LHCN-M2 (cell line): ENCODE measurements around the gene TCL1B. TPM values are rescaled to one million over a fixed set of nuclear protein-coding genes. Genes with fewer than 3 reads are reported as not detected.

Experiments
- DNase-seq: peaks from one replicate; pipeline ENCODE4 v3.0.0-alpha.2; 2012; ENCODE audit warnings: low read depth
- total RNA-seq: library from RNA; depleted of rRNA; stranded (reverse); fragments of >200 nt; gene quantifications from 2 replicates; pipeline ENCODE4 v1.2.3, GENCODE V29; 2014

Gene TCL1B
- total RNA-seq, 1 experiment from 2014 or later = not detected

DNA sequence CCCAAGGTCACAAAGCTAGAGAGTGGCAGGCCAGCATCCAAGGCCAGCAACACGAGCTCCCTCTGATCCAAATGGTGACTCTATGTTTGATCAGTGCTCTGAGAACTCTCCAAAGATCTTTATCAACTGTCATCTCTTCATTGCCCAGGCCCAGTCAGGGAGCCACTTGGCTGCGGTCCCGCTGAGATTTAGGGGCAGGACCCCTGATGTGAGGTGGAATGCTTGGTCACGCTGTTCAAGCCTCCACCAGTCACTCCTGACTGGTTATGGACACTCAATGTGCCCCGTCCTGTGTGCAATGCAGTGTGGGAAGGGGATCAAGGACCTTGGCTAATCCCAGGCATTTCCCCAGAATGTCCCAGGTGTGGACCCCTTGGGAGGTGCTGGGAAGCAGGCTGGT lies 19.8 kb upstream of the TCL1B start:
- DNase-seq = no peak

DNA sequence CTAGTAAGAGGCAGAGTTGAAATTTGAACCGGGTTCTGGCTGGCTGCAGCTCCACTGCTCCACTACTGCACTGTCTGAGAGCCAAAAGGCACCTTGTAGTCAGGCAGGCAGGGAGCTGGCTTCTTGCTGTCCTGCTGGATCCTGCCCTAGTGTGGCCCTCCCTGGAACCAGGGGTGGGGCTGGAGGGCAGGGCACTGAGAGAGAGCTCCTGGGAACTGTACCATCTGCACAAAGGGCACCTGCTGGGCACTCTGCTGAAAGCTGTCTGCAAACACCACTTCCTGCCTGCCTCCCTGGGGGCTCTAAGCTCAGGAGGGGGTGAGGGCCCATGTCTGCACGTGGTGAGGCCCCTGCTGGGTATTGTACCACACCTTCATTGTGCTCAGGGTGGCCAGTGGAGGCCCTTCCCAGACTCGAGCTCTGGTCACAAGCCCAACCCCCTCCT lies 19.0 kb upstream of the TCL1B start:
- DNase-seq = no peak

DNA sequence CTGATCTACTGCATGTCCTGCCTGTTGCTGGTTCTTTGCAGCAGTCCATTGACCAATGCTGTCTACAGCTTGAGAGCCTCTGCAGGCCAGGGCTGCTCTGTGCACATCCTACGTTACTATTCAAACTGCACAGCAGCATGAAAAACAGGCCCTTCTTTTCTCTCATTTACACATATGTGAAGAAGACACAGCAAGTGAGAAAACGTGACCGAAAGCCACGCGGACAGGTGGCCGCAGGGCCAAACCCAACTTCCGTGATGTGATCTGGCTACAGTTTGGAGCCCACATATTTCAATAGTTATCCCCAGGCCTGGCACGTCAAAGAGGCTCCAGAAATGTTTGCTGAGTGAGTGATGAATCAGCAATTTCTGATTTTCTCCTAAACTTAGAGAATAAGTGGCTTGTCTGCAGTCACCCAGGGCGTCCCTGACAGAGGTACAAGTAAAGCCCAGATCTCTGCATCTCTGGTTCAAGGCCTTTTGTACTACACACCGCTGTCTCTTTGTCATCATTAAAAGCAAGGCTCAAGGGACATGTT lies 17.9 kb upstream of the TCL1B start:
- DNase-seq = no peak

DNA sequence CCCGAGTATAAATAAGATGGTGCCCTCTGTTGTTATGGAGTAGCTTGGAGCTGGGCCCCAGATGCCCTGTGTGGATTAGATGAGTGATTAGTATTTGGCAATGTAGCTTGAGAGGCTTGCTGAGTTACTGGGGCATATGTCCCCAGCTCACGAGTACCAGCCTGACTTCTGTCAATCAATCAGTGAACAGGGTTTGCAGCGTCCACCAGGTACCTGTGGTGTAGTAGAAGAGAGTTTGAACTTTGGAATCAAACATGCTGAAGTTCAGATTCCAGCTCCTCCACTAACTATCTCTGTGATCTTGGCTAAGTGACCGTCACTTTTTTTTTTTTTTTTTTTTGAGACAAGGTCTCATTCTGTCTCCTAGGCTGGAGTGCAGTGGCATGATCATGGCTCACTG lies 11.6 kb upstream of the TCL1B start:
- DNase-seq = no peak

DNA sequence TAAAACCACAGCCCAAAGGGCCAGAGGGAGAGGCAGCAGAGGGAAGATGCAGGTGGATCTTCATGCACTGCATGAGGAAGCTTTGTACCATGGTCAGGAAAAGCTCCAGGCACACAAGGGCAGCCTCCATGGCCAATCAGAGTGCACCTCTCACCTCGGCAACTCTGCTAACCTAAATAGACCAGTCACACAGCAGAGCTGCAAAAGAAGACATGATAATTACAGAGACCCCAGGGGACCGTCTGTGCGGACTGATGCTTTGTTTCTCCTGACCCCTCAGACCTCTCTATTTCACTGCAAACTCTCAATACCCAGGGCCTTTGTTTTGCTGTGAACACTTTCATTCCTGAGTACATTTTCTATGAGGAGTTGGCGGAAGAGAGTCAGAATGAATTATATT lies 10.7 kb upstream of the TCL1B start:
- DNase-seq = no peak

DNA sequence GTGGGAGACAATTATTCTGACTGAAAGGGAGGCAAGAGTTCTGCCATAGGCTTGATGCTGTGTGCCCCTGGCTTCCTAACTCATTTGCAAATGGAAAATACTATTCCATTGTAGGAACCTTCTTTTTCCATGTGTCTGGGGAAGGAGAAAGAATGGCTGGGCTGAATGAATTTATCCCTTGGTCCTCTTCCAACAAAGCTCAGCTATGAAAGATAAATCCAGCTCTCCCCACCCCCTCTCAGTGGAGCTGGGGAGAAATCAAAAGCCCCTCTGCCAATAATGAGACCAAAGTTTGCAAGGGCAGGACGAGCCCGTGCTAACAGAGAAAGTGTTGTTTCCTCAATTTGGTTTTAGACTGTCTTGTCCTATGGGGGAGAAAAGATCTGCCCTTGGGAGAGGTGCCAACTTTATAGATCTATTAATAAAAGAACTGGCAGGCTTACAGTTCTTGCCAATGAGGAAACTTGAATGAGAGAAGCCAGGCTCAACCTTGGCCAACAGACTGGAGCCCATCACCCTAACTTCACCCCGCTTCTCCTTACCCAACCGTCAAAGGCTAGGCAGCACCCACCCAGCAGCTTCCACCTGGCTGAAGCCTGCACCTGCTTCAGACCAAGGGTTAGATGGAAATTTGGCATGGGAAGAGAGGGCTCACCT lies 8.9 kb upstream of the TCL1B start:
- DNase-seq = no peak

DNA sequence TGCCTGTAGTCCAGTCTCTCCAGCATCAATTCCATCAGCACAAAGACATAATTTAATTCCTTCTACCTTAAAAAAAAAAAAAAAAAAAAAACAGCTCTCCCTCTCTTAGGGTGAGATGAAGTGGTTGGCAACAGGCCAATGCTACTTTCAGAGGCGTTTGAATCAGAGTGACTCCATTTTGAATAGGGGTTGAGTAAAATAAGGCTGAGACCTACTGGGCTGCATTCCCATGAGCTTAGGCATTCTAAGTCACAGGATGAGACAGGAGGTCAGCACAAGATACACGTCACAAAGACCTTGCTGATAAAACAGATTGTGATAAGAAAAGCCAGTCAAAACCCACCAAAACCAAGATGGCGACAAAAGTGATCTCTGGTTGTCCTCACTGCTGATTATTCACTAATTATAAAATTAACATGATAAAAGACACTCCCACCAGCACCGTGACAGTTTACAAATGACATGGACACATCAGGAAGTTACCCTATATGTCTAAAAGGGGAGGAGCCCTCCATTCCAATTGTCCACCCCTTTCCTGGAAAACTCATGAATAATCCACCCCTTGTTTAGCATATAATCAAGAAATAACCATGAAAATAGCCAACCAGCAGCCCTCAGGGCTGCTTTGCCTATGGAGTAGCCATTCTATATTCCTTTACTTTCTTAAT lies 6.9 kb upstream of the TCL1B start:
- DNase-seq = no peak

DNA sequence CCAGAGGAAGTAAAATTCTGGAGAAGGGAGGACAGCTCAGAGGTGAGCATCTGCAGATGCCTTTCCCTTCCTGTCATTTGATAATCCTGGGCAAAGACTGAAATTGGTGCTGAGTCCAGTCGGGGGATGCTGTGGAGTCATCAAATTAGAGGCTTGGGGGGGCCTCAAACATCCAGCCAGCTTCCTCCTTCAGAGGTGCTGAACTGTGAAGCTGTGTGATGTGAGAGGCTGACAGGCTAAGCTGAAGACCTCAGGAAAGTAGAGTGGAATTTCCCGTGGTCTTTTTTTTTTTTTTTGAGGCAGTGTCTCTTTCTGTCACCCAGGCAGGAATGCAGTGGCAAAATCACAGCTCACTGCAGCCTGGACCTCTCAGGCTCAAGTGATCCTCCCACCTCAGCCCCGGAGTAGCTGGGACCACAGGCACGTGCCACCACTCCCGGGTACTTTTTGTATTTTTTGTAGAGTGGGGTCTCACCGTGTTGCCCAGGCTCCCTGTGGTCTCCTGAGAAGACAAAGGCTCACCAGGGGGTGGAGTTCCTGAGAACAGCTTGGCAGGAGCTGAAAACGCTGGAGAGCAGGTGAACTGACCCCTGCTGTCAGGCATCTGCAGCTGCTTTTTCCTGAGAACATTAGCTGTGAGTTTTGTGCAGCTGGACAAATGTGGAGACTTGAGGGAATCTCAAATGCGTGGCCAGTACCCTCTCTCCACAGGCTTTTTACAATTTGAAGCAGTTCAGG lies 6.1 kb upstream of the TCL1B start:
- DNase-seq = no peak

DNA sequence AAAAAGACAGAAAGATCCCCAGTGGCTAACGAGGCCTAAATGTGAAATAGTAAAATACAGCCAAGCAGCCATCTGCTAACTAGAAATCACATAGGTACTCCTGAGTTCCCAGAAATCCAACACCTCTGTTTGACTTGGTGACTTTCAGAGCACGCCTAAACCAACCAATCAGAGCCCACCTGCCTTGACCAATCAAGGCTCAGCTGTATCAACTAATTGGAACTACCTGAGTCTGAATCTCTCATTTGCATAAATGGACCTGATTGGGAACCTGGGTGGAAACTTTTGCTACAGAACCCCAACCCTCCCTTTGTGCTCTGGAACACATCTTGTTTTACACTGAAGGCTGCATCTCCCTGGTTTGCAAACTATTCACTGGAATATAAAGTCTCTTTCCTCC lies 5.1 kb upstream of the TCL1B start:
- DNase-seq = no peak

DNA sequence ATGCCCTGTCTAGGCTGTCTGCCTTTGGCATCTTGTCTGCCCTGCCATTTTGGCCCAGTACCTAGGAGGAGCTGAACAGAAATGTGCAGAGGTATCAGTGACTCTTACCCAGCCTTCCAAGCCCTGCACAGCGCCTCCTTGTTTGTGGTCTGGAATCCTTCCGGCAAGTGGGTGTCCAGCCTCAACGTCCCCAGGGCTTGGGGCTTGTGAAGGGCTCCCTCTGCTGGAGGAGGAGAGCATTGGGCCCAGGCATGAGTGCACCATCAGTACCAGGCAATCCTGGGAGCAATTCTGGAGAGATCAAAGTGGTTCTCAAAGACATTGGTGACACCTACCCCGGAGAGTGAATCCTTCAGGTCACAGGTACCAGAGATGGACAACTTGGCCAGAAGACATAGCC lies 2.4 kb upstream of the TCL1B start:
- DNase-seq = no peak

DNA sequence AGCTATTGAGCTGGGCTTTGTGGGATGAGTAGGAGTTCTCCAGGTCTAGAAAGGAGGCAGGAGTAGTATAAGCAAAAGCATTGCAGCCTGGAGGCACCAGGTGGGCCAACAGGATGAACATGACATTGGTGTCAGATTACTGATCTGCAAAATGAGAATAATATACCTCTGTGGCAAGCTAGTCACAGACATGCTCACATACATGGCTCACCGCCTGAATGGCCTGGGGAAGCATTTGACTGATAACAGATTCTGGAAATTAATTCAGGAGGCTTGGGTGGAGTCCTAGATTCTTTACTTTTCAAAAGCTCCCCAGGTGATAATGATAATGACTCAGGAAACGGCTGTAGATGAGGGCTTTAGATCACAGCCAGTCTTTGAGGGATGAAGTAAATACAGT lies 709 bp downstream of the TCL1B start:
- no peak for DNase-seq

DNA sequence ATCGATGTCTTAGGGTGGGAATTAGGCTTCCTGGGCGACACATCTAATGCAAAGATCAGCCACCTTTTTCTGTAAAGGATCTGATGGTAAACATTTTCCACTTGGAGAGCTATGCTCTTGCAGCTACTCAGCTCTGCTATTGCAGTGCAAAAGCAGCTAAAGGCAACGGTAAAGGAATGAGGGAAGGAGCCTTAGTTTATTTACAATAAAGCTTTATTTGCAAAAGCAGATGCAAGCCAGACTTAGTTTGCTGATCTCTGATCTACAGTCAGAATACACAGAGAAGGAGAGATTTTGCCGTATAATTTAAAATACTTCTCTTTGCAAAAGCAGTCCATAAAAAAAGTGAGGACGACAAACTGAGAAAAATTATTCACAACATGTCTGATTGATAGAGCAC lies 3.2 kb downstream of the TCL1B start:
- no peak for DNase-seq

DNA sequence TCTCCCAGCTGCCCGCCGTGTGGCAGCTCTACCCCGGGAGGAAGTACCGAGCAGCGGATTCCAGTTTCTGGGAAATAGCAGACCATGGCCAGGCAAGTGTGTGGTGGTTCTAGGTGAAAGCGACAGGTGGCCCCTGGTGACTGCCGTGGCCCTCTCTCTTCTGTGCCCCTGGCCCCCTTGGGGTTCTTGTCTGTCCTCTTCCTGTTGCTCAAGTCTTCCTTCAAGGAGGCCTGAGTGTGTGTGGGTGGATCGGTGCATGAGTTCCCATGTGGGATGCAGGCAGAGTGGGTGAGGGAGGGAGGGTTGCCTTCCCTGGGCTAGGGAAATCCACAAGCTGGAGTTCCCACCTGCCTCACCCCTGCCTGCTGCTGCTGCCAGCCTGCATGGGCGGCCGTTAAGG lies 4.6 kb downstream of the TCL1B start:
- DNase-seq = no peak

DNA sequence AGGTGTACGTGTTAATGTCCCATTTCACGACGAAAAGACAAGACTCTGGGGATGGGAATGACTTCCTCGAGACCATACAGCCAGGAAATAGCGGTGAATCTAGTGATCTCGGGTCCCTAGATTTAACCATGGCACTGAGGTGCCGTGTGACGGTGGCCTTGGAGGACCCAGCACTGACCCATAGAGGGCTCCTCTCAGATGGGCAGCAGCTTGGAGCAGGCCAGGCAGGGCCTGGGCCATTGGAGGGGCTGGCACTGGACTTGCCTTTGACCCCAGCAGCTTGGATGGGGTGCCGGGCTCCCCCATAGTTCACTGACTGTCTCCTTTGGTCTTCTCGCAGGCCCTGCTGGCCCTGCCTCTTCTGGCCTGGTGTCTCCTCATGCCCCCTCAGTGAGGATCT lies 5.4 kb downstream of the TCL1B start:
- no peak for DNase-seq

DNA sequence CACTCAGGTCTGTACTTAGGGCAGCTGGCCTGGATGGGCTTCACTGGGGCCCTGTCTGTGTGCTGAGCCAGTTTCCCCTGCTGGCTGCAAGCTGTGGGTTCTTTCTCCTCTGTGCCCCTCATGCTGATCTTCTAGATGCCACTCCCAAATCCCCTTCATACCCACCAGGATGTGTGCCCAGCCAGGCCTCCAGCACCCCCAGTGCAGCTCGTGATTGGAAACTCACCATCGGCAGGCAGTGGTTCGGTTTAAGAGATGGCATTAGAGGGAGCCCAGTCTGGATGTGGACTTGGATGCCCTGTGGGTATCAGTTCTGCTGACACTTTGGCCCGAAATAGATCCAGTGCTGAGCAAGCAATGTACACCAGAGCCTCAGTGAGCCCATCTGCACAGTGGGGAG lies 5.9 kb downstream of the TCL1B start:
- no peak for DNase-seq

DNA sequence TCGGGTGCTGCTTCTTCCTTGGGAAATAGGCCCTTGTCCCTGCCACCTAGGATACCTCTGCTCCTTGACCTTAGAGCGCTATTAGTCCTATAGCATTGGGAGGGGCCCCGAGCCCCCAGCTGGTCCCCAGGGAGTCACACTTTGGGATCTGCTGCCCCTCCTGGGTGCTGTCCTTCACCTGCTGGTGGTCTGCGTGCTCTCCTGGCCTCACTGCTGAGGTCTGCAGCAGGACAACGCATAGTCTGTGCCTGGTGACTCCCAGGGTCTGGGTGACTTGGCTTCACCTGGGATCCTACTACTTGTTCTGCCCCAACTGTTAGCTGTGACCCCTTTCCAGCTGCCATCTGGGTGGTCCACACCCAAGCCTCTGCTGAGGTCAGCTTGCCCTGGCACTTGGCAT lies 8.8 kb downstream of the TCL1B start:
- no peak for DNase-seq

DNA sequence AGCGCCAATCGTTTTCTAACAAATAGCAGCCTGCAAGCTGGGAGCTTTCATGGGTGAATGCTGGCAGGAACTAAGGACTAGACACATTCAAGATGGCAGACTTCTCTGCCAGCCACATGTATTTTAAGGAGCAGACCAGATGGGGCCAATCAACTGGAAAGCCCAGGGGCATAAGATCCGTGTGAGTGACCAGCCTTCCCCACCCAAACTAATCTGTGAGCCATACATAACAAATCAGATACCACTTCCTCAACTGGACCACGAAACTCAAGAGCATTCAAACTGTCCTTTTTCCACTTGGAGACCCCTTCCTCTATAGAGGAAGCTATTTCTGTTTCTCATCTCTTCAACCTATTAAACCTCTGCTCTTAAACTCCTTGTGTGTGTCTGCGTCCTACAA lies 9.7 kb downstream of the TCL1B start:
- DNase-seq = no peak

DNA sequence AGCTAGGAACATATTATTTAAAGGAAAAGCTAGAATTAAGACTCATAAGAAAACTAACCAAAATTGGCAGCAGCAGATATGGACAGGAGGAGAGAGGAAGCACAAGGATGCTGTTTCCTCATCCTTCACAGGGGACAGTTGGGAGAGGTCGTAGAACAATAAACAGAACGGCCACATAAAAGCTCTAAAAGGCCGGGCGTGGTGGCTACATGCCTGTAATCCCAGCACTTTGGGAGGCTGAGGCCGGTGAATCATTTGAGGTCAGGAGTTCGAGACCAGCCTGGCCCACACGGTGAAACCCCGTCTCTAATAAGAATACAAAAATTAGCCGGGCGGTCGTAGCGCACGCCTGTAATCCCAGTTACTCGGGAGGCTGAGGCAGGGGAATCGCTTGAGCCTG lies 10.5 kb downstream of the TCL1B start:
- no peak for DNase-seq

DNA sequence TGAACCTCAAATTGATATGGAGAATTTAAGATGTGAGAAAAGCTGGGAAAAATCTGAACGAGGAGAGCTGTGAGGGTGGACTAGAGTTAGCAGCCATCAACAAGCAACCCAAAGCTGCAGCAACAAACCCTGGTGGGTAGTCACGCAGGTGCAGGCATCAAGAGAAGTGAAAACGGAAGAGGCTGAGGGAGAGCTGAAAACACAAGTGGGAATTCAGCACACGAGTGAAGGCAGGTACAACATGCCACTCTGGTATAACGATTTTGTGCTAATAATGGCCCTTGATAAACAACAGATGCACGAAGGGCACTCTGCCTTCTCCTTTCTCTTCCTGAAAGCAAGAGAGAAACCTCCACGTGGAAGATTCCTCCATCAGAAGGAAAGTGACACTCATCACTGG lies 11.5 kb downstream of the TCL1B start:
- DNase-seq = no peak

DNA sequence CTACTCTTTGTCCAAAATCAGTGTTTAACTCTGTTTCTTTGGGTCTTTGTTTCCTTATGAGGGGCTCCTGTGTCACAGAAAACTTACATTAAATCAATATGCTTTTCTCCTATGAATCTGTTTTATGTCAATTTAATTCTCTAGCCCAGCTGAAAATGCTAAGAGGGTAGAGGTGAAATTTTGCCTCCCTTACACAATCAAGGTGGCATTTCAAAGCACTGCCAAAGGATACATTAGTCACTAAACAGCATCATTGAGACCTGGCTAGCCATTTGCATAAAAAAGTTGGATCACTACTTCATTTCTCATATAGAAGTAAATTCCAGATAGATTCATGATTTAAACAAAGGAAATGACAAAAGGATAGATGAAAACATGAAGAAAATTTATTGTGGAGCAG lies 12.1 kb downstream of the TCL1B start:
- no peak for DNase-seq

DNA sequence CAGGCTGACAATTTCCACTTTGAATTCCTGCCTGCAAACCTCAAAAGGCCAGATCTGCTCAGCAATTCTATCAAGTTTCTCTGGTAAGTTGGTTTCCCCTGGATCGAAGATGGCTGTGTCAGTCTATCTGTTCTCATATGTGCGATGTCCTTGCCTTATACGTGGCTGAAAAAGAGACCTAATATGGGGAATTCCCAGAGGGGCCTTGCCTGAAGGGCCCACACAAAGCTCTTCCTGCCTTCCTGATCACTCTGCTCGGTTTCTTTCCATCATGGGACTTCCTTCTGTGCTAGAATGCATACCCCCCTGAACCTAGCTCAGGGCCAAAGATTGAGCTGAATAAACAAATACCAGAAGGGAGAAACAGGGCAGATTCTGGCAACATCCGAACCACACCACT lies 13.2 kb downstream of the TCL1B start:
- DNase-seq = no peak

DNA sequence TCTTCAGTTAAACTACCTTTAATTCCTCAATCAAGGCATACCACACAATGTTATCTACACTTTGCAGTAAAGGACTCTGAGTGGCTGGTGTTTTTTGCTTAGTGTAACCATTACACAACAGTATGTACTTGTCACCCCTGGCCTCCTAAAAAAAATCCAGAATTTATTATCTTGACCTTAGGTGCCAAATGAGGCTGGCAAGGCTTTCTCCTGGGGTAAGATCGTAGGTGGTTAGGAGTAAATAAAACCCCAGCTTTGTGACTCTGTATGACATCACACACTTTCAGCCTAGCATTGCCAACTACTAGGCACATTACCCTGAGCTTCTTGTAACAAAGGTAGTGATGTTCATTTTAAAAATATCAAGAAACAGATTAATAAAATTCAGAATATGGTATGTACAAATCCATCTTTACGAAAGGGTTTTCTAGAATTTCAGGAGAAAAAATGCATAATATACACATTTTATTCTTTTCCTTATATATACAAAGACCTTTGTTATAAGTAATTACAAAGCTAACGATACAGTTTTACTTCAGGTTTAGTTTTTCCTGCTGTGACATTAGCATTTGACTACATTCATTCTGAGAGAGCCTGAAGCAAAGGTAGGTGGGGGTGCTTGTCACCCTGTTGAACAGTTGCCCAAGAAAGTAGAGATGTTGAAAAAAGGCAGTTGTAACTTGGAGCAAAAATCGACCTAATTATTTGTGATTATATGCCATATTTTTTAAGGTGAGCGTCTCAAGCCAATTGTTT lies 14.2 kb downstream of the TCL1B start:
- DNase-seq = no peak
